ENCODE measurements around the gene PMVK.

- TF ChIP-seq, protein P1, sequence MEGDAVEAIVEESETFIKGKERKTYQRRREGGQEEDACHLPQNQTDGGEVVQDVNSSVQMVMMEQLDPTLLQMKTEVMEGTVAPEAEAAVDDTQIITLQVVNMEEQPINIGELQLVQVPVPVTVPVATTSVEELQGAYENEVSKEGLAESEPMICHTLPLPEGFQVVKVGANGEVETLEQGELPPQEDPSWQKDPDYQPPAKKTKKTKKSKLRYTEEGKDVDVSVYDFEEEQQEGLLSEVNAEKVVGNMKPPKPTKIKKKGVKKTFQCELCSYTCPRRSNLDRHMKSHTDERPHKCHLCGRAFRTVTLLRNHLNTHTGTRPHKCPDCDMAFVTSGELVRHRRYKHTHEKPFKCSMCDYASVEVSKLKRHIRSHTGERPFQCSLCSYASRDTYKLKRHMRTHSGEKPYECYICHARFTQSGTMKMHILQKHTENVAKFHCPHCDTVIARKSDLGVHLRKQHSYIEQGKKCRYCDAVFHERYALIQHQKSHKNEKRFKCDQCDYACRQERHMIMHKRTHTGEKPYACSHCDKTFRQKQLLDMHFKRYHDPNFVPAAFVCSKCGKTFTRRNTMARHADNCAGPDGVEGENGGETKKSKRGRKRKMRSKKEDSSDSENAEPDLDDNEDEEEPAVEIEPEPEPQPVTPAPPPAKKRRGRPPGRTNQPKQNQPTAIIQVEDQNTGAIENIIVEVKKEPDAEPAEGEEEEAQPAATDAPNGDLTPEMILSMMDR (conservative IDR thresholded peaks at IDR 0.05; ENCODE audit: low read depth, low read length) = no peak
- TF ChIP-seq EZH2phosphoT487 (IDR thresholded peaks at IDR 0.05; ENCODE audit: borderline replicate concordance, low read length) (no peak), EZH2 (IDR thresholded peaks at IDR 0.05; ENCODE audit: low read length, unreplicated experiment) (no peak)
Measured at GRCh38 chr1:154974102-154974807, 37.7 kb upstream of the PMVK start, which contains the start of gene CKS1B.
